ENCODE data around the gene ULK4. TPM values are rescaled to one million over a fixed set of nuclear protein-coding genes. Genes with fewer than 3 reads are reported as not detected.

Gene ULK4
- total and polyA plus RNA-seq, 2 of the 8 experiments (the other 6 are each of a cell fraction or from before 2014, with no cell fraction given): 3.0 to 10.8 TPM

DNA sequence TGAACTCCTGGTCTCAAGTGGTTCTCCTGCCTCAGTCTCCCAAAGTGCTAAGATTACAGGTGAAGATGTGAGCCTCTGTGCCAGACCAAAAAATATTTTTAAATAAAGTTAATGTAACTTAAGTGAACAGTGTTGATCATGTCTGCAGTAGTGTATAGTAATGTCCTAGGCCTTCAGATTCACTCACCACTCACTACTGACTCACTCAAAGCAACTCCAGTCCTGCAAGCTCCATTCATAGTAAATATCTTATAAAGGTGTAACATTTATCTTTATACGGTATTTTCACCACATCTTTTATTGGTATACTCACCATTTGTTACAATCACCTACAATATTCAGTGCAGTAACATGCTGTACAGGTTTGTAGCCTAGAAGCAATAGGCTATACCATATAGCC lies 264.2 kb downstream of the ULK4 start:
- Histone ChIP-seq H2AFZ (ENCODE audit: low read length) (no peak overlapping the region), H3K79me2 (ENCODE audit: control insufficient read depth in 1 of 2, insufficient read depth in 2 of 2, low read length in 2 of 2) (no peaks in the 10 kb centered on the region; a peak in 1 of 4 replicates), H2BK120ac (replicated peaks; ENCODE audit: low read depth, low read length) (no peak overlapping the region), H3K4me2 (ENCODE audit: insufficient read depth in 1 of 2, low read depth in 2 of 2, low read length in 2 of 2) (no peak overlapping the region), H4K20me1 (replicated peaks in 1 of 2; ENCODE audit: control insufficient read depth in 1 of 2, insufficient read depth in 2 of 2, low read length in 2 of 2) (no peaks in the 10 kb centered on the region), H4K5ac (ENCODE audit: insufficient read length, low read depth, low read length) (no peak overlapping the region), H3K4me1 (replicated peaks in 1 of 4; ENCODE audit: control insufficient read depth in 3 of 4, insufficient read depth in 4 of 4, low read length in 3 of 4) (peaks cover 0 to 5% (median 0%) of the 10 kb centered on the region in 4 experiments; a peak in 1 of 7 replicates), H2BK5ac (ENCODE audit: low read depth, low read length) (no peak overlapping the region), H4K91ac (replicated peaks; ENCODE audit: insufficient read length, low read length) (no peak overlapping the region), H3K18ac (ENCODE audit: extremely low read depth, low read length) (no peak overlapping the region), H3K23ac (ENCODE audit: insufficient read length) (no peak overlapping the region), H3K23me2 (ENCODE audit: low read depth, low read length) (no peaks in the 10 kb centered on the region), H4K8ac (ENCODE audit: extremely low read depth, insufficient read depth, low read length) (no peak overlapping the region), H3K36me3 (ENCODE audit: control insufficient read depth in 2 of 4, insufficient read depth in 4 of 4, low read length in 3 of 4) (no peaks in the 10 kb centered on the region; a peak in 1 of 8 replicates), H3K27ac (ENCODE audit: low read depth, low read length) (no peak overlapping the region), H2BK12ac (ENCODE audit: low read depth, low read length) (no peak overlapping the region), H3K79me1 (ENCODE audit: low read depth, low read length) (no peaks in the 10 kb centered on the region), H3K9me3 (ENCODE audit: insufficient read depth in 2 of 2, low read depth in 1 of 2, low read length in 1 of 2) (peaks cover 7 to 8% of the 10 kb centered on the region in 2 experiments; a peak in 1 of 4 replicates), H3K56ac (replicated peaks; ENCODE audit: insufficient read length, low read depth, low read length) (no peak overlapping the region), H3K14ac (ENCODE audit: insufficient read length) (no peak overlapping the region), H2BK15ac (ENCODE audit: low read length) (no peak overlapping the region), H3K4ac (replicated peaks; ENCODE audit: insufficient read length, low read depth, low read length) (no peak overlapping the region), H2AK5ac (ENCODE audit: low read depth, low read length) (no peak overlapping the region), H3K27me3 (replicated peaks in 1 of 4; ENCODE audit: control insufficient read depth in 3 of 4, extremely low read depth in 1 of 4, insufficient read depth in 3 of 4, low read length in 3 of 4) (no peaks in the 10 kb centered on the region), H3K4me3 (ENCODE audit: extremely low read depth in 1 of 4, insufficient read depth in 2 of 4, low read depth in 3 of 4, low read length in 4 of 4) (no peak overlapping the region), H2BK20ac (ENCODE audit: low read length) (no peak overlapping the region), H3K9ac (replicated peaks in 1 of 4; ENCODE audit: extremely low read depth in 1 of 4, low read depth in 3 of 4, low read length in 3 of 4) (no peak overlapping the region)
- POLR2A ChIA-PET (ENCODE audit: partially characterized antibody): no interaction called here
- no peak for DNase-seq (ENCODE audit: low read depth in 1 of 2, low spot score in 2 of 2)
- CTCF ChIA-PET (ENCODE audit: partially characterized antibody): interaction anchor here (0.7 to 4.2 kb wide), 3 partner anchors 14 to 420 kb away, joined by 3 to 18 read pairs (median 5); no protein-coding TSS in a partner anchor
- FAIRE-seq: no peak
- 97% methylated on average over 1 of the region's 1 CpG; no CpG with 5 or more reads in 1 of the 2 experiments for WGBS, 2 experiments (ENCODE audit: extremely low coverage in 1 of 2, insufficient coverage in 1 of 2, insufficient read length in 1 of 2, insufficient replicate concordance in 2 of 2, low coverage in 1 of 2, low lambda C conversion rate in 2 of 2, missing lambda C conversion rate in 1 of 2)
- TF ChIP-seq, protein P1, sequence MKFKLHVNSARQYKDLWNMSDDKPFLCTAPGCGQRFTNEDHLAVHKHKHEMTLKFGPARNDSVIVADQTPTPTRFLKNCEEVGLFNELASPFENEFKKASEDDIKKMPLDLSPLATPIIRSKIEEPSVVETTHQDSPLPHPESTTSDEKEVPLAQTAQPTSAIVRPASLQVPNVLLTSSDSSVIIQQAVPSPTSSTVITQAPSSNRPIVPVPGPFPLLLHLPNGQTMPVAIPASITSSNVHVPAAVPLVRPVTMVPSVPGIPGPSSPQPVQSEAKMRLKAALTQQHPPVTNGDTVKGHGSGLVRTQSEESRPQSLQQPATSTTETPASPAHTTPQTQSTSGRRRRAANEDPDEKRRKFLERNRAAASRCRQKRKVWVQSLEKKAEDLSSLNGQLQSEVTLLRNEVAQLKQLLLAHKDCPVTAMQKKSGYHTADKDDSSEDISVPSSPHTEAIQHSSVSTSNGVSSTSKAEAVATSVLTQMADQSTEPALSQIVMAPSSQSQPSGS (IDR thresholded peaks at IDR 0.05; ENCODE audit: low read length): no peak
- TF ChIP-seq CBX5 (IDR thresholded peaks at IDR 0.05; ENCODE audit: low read depth, low read length) (no peak), ZNF274 (IDR thresholded peaks at IDR 0.05; ENCODE audit: borderline replicate concordance, extremely low read depth, low read length) (no peak), JUND (IDR thresholded peaks at IDR 0.05; ENCODE audit: low read length) (no peak), KDM1A (IDR thresholded peaks at IDR 0.05; ENCODE audit: borderline replicate concordance, low read length) (no peak), YY1 (IDR thresholded peaks at IDR 0.05; ENCODE audit: low read depth, low read length) (no peak), SUZ12 (IDR thresholded peaks at IDR 0.05; ENCODE audit: low read length) (no peak), TCF12 (IDR thresholded peaks at IDR 0.05; ENCODE audit: low read depth, low read length) (no peak), CEBPB (IDR thresholded peaks at IDR 0.05; ENCODE audit: low read depth, low read length) (no peak), RXRA (IDR thresholded peaks at IDR 0.05; ENCODE audit: insufficient read depth, low read depth, low read length) (no peak)
- TF ChIP-seq, protein P2, sequence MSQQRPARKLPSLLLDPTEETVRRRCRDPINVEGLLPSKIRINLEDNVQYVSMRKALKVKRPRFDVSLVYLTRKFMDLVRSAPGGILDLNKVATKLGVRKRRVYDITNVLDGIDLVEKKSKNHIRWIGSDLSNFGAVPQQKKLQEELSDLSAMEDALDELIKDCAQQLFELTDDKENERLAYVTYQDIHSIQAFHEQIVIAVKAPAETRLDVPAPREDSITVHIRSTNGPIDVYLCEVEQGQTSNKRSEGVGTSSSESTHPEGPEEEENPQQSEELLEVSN (IDR thresholded peaks at IDR 0.05): no peak
- TF ChIP-seq, protein P3, sequence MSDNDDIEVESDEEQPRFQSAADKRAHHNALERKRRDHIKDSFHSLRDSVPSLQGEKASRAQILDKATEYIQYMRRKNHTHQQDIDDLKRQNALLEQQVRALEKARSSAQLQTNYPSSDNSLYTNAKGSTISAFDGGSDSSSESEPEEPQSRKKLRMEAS (IDR thresholded peaks at IDR 0.05): no peak

Measured in H1 (cell line).